ENCODE data around the gene PDZRN3. TPM values are rescaled to one million over a fixed set of nuclear protein-coding genes. Genes with fewer than 3 reads are reported as not detected.

Gene PDZRN3
- total and polyA plus RNA-seq, 2 donors (not counting 3 experiments of a cell fraction or from before 2014, with no cell fraction given) = not detected

- H4K20me1 ChIP-seq (replicated peaks; ENCODE audit: control insufficient read depth, extremely low read depth, insufficient read depth, low read length) = no peaks in the 10 kb centered on the region
- dilution Hi-C loops (cut with MboI; ENCODE audit: extremely low pct_ligation_motif_present, low sequenced_read_pairs) = no loop called here
- FAIRE-seq = peak; percentile 21
Observed at GRCh38 chr3:73381551-73381950, 243.2 kb downstream of the PDZRN3 start.

More at GRCh38 chr3:73381551-73381950, 243.2 kb downstream of the PDZRN3 start:
- Histone ChIP-seq H3K27ac (ENCODE audit: insufficient read depth, low read depth, low read length) (no peak overlapping the region), H3K27me3 (ENCODE audit: control insufficient read depth in 2 of 2, insufficient read depth in 2 of 2, low read length in 2 of 2) (no peaks in the 10 kb centered on the region), H3K36me3 (ENCODE audit: control insufficient read depth in 2 of 2, extremely low read depth in 1 of 2, insufficient read depth in 2 of 2, low read length in 2 of 2) (no peaks in the 10 kb centered on the region), H3K4me1 (ENCODE audit: control insufficient read depth, extremely low read depth, insufficient read depth, low read length) (peaks cover 10% of the 10 kb centered on the region), H3K9me1 (replicated peaks; ENCODE audit: control insufficient read depth, extremely low read depth, insufficient read depth, low read length) (no peaks in the 10 kb centered on the region), H3K9me3 (replicated peaks; ENCODE audit: control insufficient read depth, insufficient read depth, low read length) (no peaks in the 10 kb centered on the region), H3K79me2 (ENCODE audit: control insufficient read depth, insufficient read depth, low read length) (no peaks in the 10 kb centered on the region), H2AFZ (ENCODE audit: low read depth, low read length) (no peak overlapping the region), H3K4me3 (replicated peaks in 1 of 3; ENCODE audit: insufficient read depth in 1 of 3, low read depth in 1 of 3, low read length in 3 of 3) (no peak overlapping the region), H3K9ac (replicated peaks; ENCODE audit: extremely low read depth, insufficient read depth, low read length) (no peak overlapping the region), H3K4me2 (ENCODE audit: insufficient read depth, low read length) (no peak overlapping the region)
- no TSS peak for BruUV-seq (replicated peaks)
- TF ChIP-seq CTCF (IDR thresholded peaks at IDR 0.05; ENCODE audit: extremely low read depth in 1 of 2, insufficient read depth in 1 of 2, low read depth in 1 of 2, low read length in 2 of 2) (no peak), JUN (IDR thresholded peaks at IDR 0.05; ENCODE audit: borderline replicate concordance, insufficient read depth, insufficient read length, low read depth) (no peak), FOS (IDR thresholded peaks at IDR 0.05; ENCODE audit: borderline replicate concordance, insufficient read depth, low read length) (no peak), POLR2AphosphoS5 (IDR thresholded peaks at IDR 0.05; ENCODE audit: insufficient read depth, low read depth, low read length) (no peak), POLR2A (IDR thresholded peaks at IDR 0.05; ENCODE audit: low read depth, low read length) (no peak), MAX (IDR thresholded peaks at IDR 0.05; ENCODE audit: insufficient read depth, insufficient read length) (no peak), GATA2 (IDR thresholded peaks at IDR 0.05; ENCODE audit: insufficient read depth, insufficient read length, low read depth, low read length) (no peak)
- ChIA-PET POLR2A (no interaction called here), CTCF (no interaction called here)
- intact Hi-C loops (cut with micrococcal nuclease) = no loop called here
- DNase-seq (ENCODE audit: low read depth, low spot score) = no peak
